Fibroblast of peridontal ligament (primary cell): ENCODE measurements around the gene TSHZ2.
"Not testable (repeated sequence)": the region's sequence is repeated elsewhere in the genome, so short reads cannot be mapped to it uniquely, and the experiment has no call there.

Experiments
- DNase-seq: peaks from one replicate; pipeline ENCODE4 v3.0.0-alpha.2; 2010; ENCODE audit errors: extremely low read depth

Gene TSHZ2

GRCh38 chr20:52998268-52998667, 26.1 kb downstream of the TSHZ2 start:
- DNase-seq: no peak

- DNase-seq: no peak
These were observed 26.9 kb downstream of the TSHZ2 start for GRCh38 chr20:52999040-52999439.

GRCh38 chr20:53001498-53002301, 29.5 kb downstream of the TSHZ2 start:
- DNase-seq: no peak

GRCh38 chr20:53002786-53003185, 30.6 kb downstream of the TSHZ2 start:
- no peak for DNase-seq

- no peak for DNase-seq
These were observed 31.4 kb downstream of the TSHZ2 start for GRCh38 chr20:53003420-53004154.

- DNase-seq: no peak
These were observed 32.2 kb downstream of the TSHZ2 start for GRCh38 chr20:53004267-53004813.

- DNase-seq: no peak
These were observed 38.0 kb downstream of the TSHZ2 start for GRCh38 chr20:53009979-53010735.

- DNase-seq: no peak
These were observed 39.5 kb downstream of the TSHZ2 start for GRCh38 chr20:53011640-53012039.

- no peak for DNase-seq
These were observed 41.0 kb downstream of the TSHZ2 start for GRCh38 chr20:53013183-53013582.

- DNase-seq: no peak
These were observed 41.7 kb downstream of the TSHZ2 start for GRCh38 chr20:53013847-53014246.

- no peak for DNase-seq
These were observed 43.9 kb downstream of the TSHZ2 start for GRCh38 chr20:53016071-53016470.

GRCh38 chr20:53016534-53017042, 44.4 kb downstream of the TSHZ2 start:
- DNase-seq: no peak

GRCh38 chr20:53017206-53017605, 45.0 kb downstream of the TSHZ2 start:
- no peak for DNase-seq

GRCh38 chr20:53019464-53019863, 47.3 kb downstream of the TSHZ2 start:
- no peak for DNase-seq

- DNase-seq: no peak
These were observed 48.2 kb downstream of the TSHZ2 start for GRCh38 chr20:53020376-53020775.

GRCh38 chr20:53020834-53021233, 48.7 kb downstream of the TSHZ2 start:
- DNase-seq: no peak

GRCh38 chr20:53021934-53022333, 49.8 kb downstream of the TSHZ2 start:
- no peak for DNase-seq

GRCh38 chr20:53023732-53024520, 51.8 kb downstream of the TSHZ2 start:
- no peak for DNase-seq

GRCh38 chr20:53024653-53025052, 52.5 kb downstream of the TSHZ2 start:
- DNase-seq: not testable (repeated sequence)

GRCh38 chr20:53027089-53027488, 54.9 kb downstream of the TSHZ2 start:
- DNase-seq: no peak

- DNase-seq: no peak
These were observed 56.3 kb downstream of the TSHZ2 start for GRCh38 chr20:53028337-53029007.
